IMR-90 (cell line): ENCODE results near the gene TCF7L2.

Source experiments
- CTCF ChIP-seq: conservative IDR thresholded peaks from 2 replicates; pipeline ENCODE4 v1.5.1; 2012; ENCODE audit warnings: mild to moderate bottlenecking, low read depth, low read length, improper control_type of control experiment
- POLR2A ChIP-seq: IDR thresholded peaks from 2 replicates; pipeline ENCODE4 v1.6.1; 2012; ENCODE audit warnings: mild to moderate bottlenecking, low read depth, low read length
- TF ChIP-seq, protein P1 (sequence below): fragments of 150-350 bp; IDR thresholded peaks from 2 replicates; pipeline ENCODE4 v1.6.1; 2016; ENCODE audit warnings: low read depth, mild to moderate bottlenecking, low read length, moderate library complexity, borderline replicate concordance

- TF ChIP-seq, protein P1, sequence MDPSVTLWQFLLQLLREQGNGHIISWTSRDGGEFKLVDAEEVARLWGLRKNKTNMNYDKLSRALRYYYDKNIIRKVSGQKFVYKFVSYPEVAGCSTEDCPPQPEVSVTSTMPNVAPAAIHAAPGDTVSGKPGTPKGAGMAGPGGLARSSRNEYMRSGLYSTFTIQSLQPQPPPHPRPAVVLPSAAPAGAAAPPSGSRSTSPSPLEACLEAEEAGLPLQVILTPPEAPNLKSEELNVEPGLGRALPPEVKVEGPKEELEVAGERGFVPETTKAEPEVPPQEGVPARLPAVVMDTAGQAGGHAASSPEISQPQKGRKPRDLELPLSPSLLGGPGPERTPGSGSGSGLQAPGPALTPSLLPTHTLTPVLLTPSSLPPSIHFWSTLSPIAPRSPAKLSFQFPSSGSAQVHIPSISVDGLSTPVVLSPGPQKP: no peak
- TF ChIP-seq CTCF (peak; percentile 31; the same call in 1 of the 2 replicates), POLR2A (no peak)
These were observed 158.3 kb downstream of the TCF7L2 start for GRCh38 chr10:113108194-113108835.
